GM23338 (cell line): Measurements from ENCODE around the gene CCSAP. TPM values are rescaled to one million over a fixed set of nuclear protein-coding genes. Genes with fewer than 3 reads are reported as not detected.
A peak's percentile ranks its signal among the peaks of the same experiment; 100 is the strongest.
"Not testable (repeated sequence)": the region's sequence is repeated elsewhere in the genome, so short reads cannot be mapped to it uniquely, and the experiment has no call there.

Experiments used
- ATAC-seq: fragments of 200-7000 bp; cut with Tn5 transposase; 3 replicates; pipeline ENCODE4 v1.9.1; 2020
- DNase-seq: peaks from one replicate; pipeline ENCODE4 v3.0.0-alpha.2; 2015; ENCODE audit warnings: low spot score
- H2AFZ ChIP-seq: fragments of 200-600 bp; sonication (generic); 2 replicates; pipeline ENCODE4 v1.8.0; 2016; ENCODE audit warnings: antibody characterized with exemption, mild to moderate bottlenecking, moderate library complexity
- H3F3A ChIP-seq: fragments of 200-600 bp; sonication (generic); replicated peaks from 2 replicates; pipeline ENCODE4 v1.8.0; 2017; ENCODE audit warnings: antibody characterized with exemption, mixed run types, low read depth
- H3K27ac ChIP-seq: fragments of 200-600 bp; sonication (generic); 2 replicates; pipeline ENCODE4 v1.6.1; 2016; ENCODE audit warnings: low read depth
- H3K27me3 ChIP-seq: fragments of 200-600 bp; sonication (generic); 2 replicates; pipeline ENCODE4 v1.8.0; 2016; ENCODE audit warnings: mild to moderate bottlenecking, mixed run types, moderate library complexity; ENCODE audit not compliant: insufficient read depth
- H3K36me3 ChIP-seq: fragments of 200-600 bp; sonication (generic); 2 replicates; pipeline ENCODE4 v1.8.0; 2016; ENCODE audit warnings: mild to moderate bottlenecking; ENCODE audit not compliant: insufficient read depth
- H3K4me1 ChIP-seq: fragments of 200-600 bp; sonication (generic); 2 replicates; pipeline ENCODE4 v1.8.0; 2016; ENCODE audit warnings: mild to moderate bottlenecking, moderate library complexity; ENCODE audit not compliant: insufficient read depth
- H3K4me2 ChIP-seq: fragments of 200-600 bp; sonication (generic); 2 replicates; pipeline ENCODE4 v1.7.1; 2017; ENCODE audit warnings: mixed run types
- H3K4me3 ChIP-seq: fragments of 200-600 bp; sonication (generic); 2 replicates; pipeline ENCODE4 v1.6.1; 2016; ENCODE audit warnings: mixed run types
- H3K79me2 ChIP-seq: fragments of 200-600 bp; sonication (generic); replicated peaks from 2 replicates; pipeline ENCODE4 v1.8.0; 2017; ENCODE audit warnings: mild to moderate bottlenecking; ENCODE audit not compliant: insufficient read depth
- H3K9me2 ChIP-seq: fragments of 200-600 bp; sonication (generic); 2 replicates; pipeline ENCODE4 v1.8.0; 2017; ENCODE audit not compliant: insufficient read depth
- H4K20me1 ChIP-seq: fragments of 200-600 bp; sonication (generic); replicated peaks from 2 replicates; pipeline ENCODE4 v1.8.0; 2017; ENCODE audit warnings: mild to moderate bottlenecking; ENCODE audit not compliant: insufficient read depth
- H3K27ac Mint-ChIP-seq: 2 replicates; pipeline ENCODE4 v1.8.0; 2020; ENCODE audit warnings: inconsistent platforms, mild to moderate bottlenecking, moderate library complexity, mixed read lengths
- H3K27me3 Mint-ChIP-seq: 3 replicates; pipeline ENCODE4 v1.8.0; 2022; ENCODE audit warnings: low read depth, mild to moderate bottlenecking, moderate library complexity, mixed read lengths, inconsistent platforms; ENCODE audit not compliant: insufficient read depth, poor library complexity
- H3K36me3 Mint-ChIP-seq: 3 replicates; pipeline ENCODE4 v1.8.0; 2021; ENCODE audit warnings: low read depth, mild to moderate bottlenecking, inconsistent platforms, moderate library complexity, mixed read lengths
- H3K4me1 Mint-ChIP-seq: 3 replicates; pipeline ENCODE4 v1.8.0; 2020; ENCODE audit warnings: mild to moderate bottlenecking, inconsistent platforms, mixed read lengths
- H3K4me3 Mint-ChIP-seq: 3 replicates; pipeline ENCODE4 v1.8.0; 2021; ENCODE audit warnings: moderate library complexity, mild to moderate bottlenecking, inconsistent platforms, mixed read lengths
- H3K9me3 Mint-ChIP-seq: 3 replicates; pipeline ENCODE4 v1.8.0; 2020; ENCODE audit warnings: moderate library complexity, mild to moderate bottlenecking, inconsistent platforms, mixed read lengths
- CREB1 ChIP-seq: fragments of 250-450 bp; sonication (Bioruptor Pico); IDR thresholded peaks from 2 replicates; pipeline ENCODE4 v1.5.0; 2020; ENCODE audit warnings: low read depth, mild to moderate bottlenecking, moderate library complexity
- EZH2 ChIP-seq: fragments of 200-600 bp; sonication (generic); IDR thresholded peaks from one replicate; pipeline ENCODE4 v1.8.0; 2017; ENCODE audit warnings: antibody characterized with exemption, mild to moderate bottlenecking, low read depth; ENCODE audit not compliant: unreplicated experiment
- JUNB ChIP-seq: IDR thresholded peaks from one replicate; pipeline ENCODE4 v1.6.1; 2016; ENCODE audit warnings: antibody characterized with exemption; ENCODE audit not compliant: unreplicated experiment
- POLR2AphosphoS5 ChIP-seq: IDR thresholded peaks from 2 replicates; pipeline ENCODE4 v1.6.1; 2016; ENCODE audit warnings: antibody characterized with exemption, low read depth
- ZNF114 ChIP-seq: fragments of 250-450 bp; sonication (Bioruptor Pico); IDR thresholded peaks from 2 replicates; pipeline ENCODE4 v1.5.0; 2020; ENCODE audit warnings: mild to moderate bottlenecking, moderate library complexity
- ZNF331 ChIP-seq: fragments of 250-450 bp; sonication (Bioruptor Pico); IDR thresholded peaks from 2 replicates; pipeline ENCODE4 v1.5.0; 2020; ENCODE audit warnings: low read depth, mild to moderate bottlenecking, moderate library complexity
- polyA plus RNA-seq: library from polyadenylated mRNA; unstranded; fragments of >200 nt; fragmentation: Nextera tagmentation; extraction: Ambion mirVana; gene quantifications from 2 replicates; pipeline ENCODE4 v1.2.1, GENCODE V29; 2016
- total RNA-seq: library from RNA; depleted of rRNA; stranded (reverse); fragments of >200 nt; shearing (Covaris generic); gene quantifications from 2 replicates; pipeline ENCODE4 v1.2.3, GENCODE V29; 2014
- TF ChIP-seq, protein P1 (sequence below), 2 experiments: fragments of 200-600 bp in 1 of 2; sonication (generic) in 1 of 2; conservative IDR thresholded peaks; 2 replicates each; pipeline versions ENCODE4 v1.5.1 to v1.6.1; 2016 to 2017; ENCODE audit warnings: antibody characterized with exemption in 2 of 2, low read depth in 2 of 2, mild to moderate bottlenecking in 2 of 2, moderate library complexity in 1 of 2

The CCSAP gene
- total and polyA plus RNA-seq, 2 experiments from 2014 or later: 4.2 to 13.3 TPM

DNA sequence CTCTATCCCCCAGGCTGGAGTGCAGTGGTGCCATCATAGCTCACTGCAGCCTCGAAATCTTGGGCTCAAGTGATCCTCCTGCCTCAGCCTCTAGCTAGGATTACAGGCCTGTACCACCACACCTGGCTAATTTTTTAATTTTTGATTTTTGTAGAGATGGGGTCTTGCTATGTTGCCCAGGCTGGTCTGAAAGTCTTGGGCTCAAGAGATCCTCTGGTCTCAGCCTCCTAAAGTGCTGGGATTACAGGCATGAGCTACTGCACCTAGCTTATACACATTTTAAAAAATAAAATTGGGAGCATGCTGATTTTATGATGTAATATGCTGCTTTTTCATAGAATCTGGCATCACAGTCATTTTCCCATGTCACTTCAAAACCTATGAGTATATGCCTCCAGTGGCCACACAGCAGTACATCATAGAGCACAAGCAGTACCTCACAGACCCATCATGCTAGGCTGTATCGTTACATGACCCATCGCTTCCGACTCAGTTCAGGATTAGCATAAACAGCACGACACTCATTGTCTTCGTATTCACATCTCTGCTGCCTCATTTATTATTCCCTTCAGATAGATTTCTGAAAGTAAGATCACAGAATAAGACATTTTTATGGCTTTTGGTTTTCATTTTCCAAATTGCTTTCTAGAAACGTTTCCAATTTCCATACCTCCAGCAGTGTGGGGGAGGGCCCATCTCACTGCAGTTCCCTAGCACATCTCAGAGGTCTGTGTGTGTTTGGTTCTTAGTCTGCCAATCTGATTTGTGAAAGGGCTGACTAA lies 35.9 kb upstream of the CCSAP start:
- Histone ChIP-seq H3K27me3 (no peaks in the 10 kb centered on the region), H2AFZ (no peak overlapping the region), H3F3A (0 out of 2 replicates have a peak, but pooled peaks cover 5% of the 10 kb centered on the region), H3K4me1 (peaks cover 33% of the 10 kb centered on the region), H3K79me2 (no peaks in the 10 kb centered on the region), H3K4me3 (no peak overlapping the region), H3K4me2 (peak overlapping the region; percentile 37), H3K27ac (no peak overlapping the region), H4K20me1 (no peaks in the 10 kb centered on the region), H3K36me3 (no peaks in the 10 kb centered on the region), H3K9me2 (no peaks in the 10 kb centered on the region)
- H3K27ac Mint-ChIP-seq: no peak overlapping the region
- peaks cover 34% of the 10 kb centered on the region for H3K4me1 Mint-ChIP-seq
- H3K36me3 Mint-ChIP-seq: no peaks in the 10 kb centered on the region
- DNase-seq (peak; percentile 55), ATAC-seq (peak; percentile 75)
- H3K4me3 Mint-ChIP-seq: peak overlapping the region; percentile 50; the same call in 2 of the 3 replicates
- no peaks in the 10 kb centered on the region for H3K9me3 Mint-ChIP-seq
- peak; percentile 37; the same call in 1 of the 2 replicates for TF ChIP-seq CREB1 (CRISPR knock-in tag)
- TF ChIP-seq, protein P1, sequence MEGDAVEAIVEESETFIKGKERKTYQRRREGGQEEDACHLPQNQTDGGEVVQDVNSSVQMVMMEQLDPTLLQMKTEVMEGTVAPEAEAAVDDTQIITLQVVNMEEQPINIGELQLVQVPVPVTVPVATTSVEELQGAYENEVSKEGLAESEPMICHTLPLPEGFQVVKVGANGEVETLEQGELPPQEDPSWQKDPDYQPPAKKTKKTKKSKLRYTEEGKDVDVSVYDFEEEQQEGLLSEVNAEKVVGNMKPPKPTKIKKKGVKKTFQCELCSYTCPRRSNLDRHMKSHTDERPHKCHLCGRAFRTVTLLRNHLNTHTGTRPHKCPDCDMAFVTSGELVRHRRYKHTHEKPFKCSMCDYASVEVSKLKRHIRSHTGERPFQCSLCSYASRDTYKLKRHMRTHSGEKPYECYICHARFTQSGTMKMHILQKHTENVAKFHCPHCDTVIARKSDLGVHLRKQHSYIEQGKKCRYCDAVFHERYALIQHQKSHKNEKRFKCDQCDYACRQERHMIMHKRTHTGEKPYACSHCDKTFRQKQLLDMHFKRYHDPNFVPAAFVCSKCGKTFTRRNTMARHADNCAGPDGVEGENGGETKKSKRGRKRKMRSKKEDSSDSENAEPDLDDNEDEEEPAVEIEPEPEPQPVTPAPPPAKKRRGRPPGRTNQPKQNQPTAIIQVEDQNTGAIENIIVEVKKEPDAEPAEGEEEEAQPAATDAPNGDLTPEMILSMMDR (conservative IDR thresholded peaks at IDR 0.05; ENCODE audit: low read depth in 2 of 2): peak in 1 of 2 experiments; percentile 29; a peak in 1 of 4 replicates
- no peak for TF ChIP-seq ZNF114
- H3K27me3 Mint-ChIP-seq: peaks cover 6% of the 10 kb centered on the region

DNA sequence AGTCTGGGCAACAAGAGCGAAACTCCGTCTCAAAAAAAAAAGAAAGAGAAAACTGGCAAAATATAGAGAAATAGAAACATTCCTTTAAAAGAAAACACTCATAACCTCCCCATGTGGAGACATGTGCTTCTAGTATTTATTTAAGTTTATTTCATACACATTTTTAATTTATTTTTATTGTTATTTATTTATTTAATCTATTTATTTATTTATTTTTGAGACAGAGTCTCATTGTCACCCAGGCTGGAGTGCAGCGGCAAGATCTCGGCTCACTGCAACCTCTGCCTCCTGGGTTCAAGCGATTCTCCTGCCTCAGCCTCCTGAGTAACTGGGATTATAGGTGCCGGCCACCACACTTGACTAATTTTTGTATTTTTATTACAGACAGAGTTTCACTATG lies 35.2 kb upstream of the CCSAP start:
- not testable (repeated sequence) for H3K79me2 ChIP-seq, H3K36me3 ChIP-seq, H3K27me3 ChIP-seq, H3K9me3 Mint-ChIP-seq, H3K27ac ChIP-seq, H3K27ac Mint-ChIP-seq, H3K27me3 Mint-ChIP-seq, H3K9me2 ChIP-seq, H3K4me2 ChIP-seq, H2AFZ ChIP-seq, H3K4me3 ChIP-seq, H3K36me3 Mint-ChIP-seq, H4K20me1 ChIP-seq, DNase-seq, H3F3A ChIP-seq, H3K4me3 Mint-ChIP-seq, ATAC-seq
- H3K4me1 ChIP-seq: peaks cover 33% of the 10 kb centered on the region
- H3K4me1 Mint-ChIP-seq: peaks cover 34% of the 10 kb centered on the region

DNA sequence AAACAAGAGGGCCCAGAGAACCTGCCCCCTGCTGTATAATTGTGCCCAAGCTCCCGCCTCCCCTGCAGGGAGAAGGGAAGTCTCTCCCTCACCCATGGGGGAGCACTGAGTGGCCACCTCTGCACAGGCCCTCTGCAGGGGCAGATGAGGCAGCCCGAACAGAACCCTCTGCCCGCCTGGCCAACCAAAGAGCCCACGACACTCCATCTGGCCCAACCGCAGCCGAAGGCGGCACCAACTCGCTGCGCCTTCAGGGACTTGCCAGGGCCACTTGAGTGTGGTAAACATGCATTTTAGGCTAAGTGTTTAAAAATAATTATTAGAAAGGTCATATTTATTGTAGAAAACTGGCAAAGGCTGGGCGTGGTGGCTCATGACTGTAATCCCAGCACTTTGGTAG lies 34.6 kb upstream of the CCSAP start:
- H3K79me2 ChIP-seq: no peaks in the 10 kb centered on the region
- no peak for ATAC-seq
- TF ChIP-seq EZH2: no peak
- TF ChIP-seq, protein P1 (conservative IDR thresholded peaks at IDR 0.05; ENCODE audit: low read depth in 2 of 2): no peak
- TF ChIP-seq ZNF331 (CRISPR knock-in tag): no peak
- TF ChIP-seq POLR2AphosphoS5: no peak
- no peak for TF ChIP-seq JUNB

More for the DNA sequence above, 34.6 kb upstream of the CCSAP start:
- no peak overlapping the region for H3K27ac ChIP-seq
- no peak overlapping the region for H3K4me3 ChIP-seq
- H3K4me2 ChIP-seq: no peak overlapping the region
- H3K36me3 ChIP-seq: no peaks in the 10 kb centered on the region
- Mint-ChIP-seq H3K27me3 (peaks cover 6% of the 10 kb centered on the region), H3K9me3 (no peaks in the 10 kb centered on the region), H3K4me3 (no peak overlapping the region), H3K36me3 (no peaks in the 10 kb centered on the region), H3K27ac (no peak overlapping the region), H3K4me1 (peaks cover 34% of the 10 kb centered on the region)
- 0 out of 2 replicates have a peak, but pooled peaks cover 5% of the 10 kb centered on the region for H3F3A ChIP-seq
- peaks cover 33% of the 10 kb centered on the region for H3K4me1 ChIP-seq
- no peak for DNase-seq
- H3K27me3 ChIP-seq: no peaks in the 10 kb centered on the region
- H4K20me1 ChIP-seq: no peaks in the 10 kb centered on the region
- peak overlapping the region; percentile 28; the same call in 1 of the 2 replicates for H2AFZ ChIP-seq
- no peaks in the 10 kb centered on the region for H3K9me2 ChIP-seq
